Choroid plexus epithelial cell (primary cell): ENCODE data around the gene CHCHD6.

Experiments used
- DNase-seq: peaks from one replicate; pipeline ENCODE4 v3.0.0-alpha.2; 2010; ENCODE audit warnings: low read depth
- H3K4me3 ChIP-seq: 2 replicates; pipeline ENCODE4 v1.5.1; 2011; ENCODE audit warnings: low read depth, mild to moderate bottlenecking, control low read depth, low read length, moderate library complexity
- CTCF ChIP-seq: conservative IDR thresholded peaks from 2 replicates; pipeline ENCODE4 v1.5.1; 2011; ENCODE audit warnings: low read depth, mild to moderate bottlenecking, control low read depth, inconsistent platforms, low read length, moderate library complexity

Gene CHCHD6

DNA sequence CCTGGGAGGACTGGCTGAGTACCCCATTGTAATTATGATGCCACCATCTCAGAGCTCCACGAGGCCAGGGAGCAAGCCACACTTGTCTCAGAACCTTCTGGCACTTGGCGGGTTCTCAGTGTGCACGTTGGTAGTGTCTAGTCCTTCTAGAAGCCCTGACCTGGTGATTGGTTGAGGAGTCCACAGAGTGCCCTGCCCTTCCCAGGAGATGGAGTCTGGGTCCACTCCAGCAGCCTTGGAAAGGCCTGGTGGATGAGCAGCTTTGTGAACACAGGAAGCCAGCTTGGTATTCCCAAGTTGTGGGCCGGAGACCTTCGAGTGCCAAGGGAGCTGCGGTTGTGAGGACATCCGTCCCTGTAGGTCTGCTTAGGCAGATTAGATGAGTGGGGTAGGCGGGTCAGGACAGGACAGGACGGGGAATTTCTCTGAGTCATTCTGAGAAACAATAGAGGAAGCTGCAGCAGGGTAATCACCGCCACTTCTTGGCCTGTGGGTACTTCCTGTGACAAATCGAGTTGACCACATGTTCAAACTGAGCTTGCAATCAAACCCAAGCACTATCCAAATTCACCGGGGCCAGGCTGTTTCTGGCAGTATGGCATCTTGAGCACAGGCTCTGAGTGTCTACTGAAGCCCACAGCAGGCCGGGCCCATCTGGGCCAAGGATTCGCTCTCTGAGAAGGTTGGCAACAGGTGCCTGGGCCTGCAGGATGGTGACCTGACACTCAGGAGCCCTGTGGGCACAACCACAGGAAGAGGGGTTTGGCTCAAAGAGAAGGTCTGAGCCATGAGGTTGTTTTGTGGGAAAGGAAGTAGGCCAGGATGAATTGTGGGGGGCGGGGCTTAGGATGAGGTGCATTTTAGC lies 207.4 kb downstream of the CHCHD6 start:
- peak; percentile 59 for DNase-seq
- H3K4me3 ChIP-seq, result no peak overlapping the region
- TF ChIP-seq CTCF, result no peak

DNA sequence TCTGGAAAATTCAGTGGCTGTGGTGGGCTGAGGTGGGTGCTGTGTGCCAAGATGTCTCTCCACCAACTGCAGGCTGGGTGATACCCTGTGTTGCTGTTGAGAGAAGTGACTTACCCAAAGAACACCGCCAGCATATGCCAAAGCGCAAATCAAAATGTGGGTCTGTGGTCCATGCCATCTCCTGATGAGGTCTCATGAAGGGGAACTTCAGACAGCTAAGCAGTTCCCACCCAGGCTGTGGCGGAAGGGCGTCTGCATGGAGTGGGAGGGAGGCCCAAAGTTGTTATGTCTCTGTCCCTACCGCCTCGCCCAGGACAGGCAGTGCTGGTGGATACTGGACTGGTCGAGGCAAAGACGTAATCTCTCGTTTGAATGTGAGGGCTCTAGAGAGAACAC lies 208.0 kb downstream of the CHCHD6 start:
- no peak for DNase-seq
- no peak for TF ChIP-seq CTCF
- H3K4me3 ChIP-seq, result no peak overlapping the region

DNA sequence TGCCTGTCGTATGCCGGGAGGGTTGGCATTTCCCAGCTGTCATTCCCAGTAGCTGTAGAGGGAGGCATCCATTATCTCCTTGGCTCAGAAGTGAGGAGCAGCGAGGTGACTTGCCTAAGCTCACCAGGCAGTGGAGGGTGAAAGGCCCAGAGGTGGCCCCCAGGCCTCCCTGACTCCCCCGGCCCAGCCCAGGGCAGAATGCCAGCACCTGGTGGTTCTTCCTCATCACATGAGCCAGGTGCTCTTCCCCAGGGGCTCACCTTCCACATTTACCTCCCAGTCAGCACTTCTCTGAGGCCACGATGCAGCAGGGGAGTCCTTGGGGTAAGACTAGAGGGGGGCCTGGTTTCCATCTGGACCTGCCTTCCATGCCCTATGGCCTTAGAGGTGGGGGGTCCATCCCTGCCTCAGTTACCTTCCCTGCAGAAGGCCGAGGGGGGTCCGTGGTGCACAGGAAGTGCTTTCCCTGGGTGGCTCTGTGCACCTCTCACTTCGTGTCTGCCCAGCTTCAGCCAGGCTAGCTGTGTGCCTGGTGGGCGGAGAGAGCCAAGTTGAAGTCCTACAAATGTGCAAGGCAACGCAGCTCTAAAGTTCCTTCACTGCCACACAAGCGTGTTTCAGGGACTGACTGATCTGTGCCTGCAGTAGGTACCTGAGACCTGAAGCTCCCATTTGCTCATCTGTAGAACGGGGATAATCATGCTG lies 208.6 kb downstream of the CHCHD6 start:
- DNase-seq, result no peak
- TF ChIP-seq CTCF, result no peak
- no peak overlapping the region for H3K4me3 ChIP-seq

- DNase-seq, result no peak
- TF ChIP-seq CTCF, result no peak
- no peak overlapping the region for H3K4me3 ChIP-seq
Observed at GRCh38 chr3:126913524-126913923, 209.5 kb downstream of the CHCHD6 start.

DNA sequence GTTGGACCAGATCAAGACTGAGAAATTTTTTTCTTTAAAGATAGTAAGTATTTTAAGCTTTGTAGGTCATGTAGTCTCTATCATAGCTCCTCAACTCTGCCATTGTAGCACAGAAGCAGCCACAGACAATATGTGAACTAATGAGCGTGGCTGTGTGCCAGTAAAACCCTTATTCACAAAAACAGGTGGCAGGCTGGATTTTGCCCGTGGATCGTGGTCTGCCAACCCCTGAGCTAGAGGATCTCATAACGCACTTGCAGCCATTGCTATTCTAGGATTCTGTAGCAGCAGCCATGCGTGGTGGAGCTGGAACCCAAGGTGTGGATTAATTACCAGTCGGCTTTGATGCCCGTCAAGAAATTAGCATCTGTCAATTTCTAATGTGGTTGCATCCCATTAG lies 210.2 kb downstream of the CHCHD6 start:
- H3K4me3 ChIP-seq, result no peak overlapping the region
- TF ChIP-seq CTCF, result no peak
- no peak for DNase-seq

DNA sequence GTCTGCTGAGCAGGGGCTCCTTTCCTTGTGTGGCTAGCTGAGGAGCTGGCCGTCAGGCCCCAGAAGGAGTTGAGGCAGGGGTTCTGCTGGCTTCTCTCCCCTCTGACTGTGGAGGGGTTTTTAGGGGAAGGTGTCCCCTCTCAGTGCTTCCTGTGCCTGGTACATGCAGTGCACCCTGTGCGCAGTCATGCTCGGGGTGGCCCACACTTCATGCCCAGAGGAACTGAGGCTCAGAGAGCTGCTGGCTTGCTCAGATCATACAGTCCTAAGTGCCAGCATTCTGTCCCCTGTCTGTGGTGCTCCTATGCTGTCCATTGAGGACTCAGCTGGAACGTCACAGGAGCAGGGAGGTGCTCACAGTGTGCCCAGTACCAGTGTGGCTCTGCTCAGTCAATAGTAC lies 211.0 kb downstream of the CHCHD6 start:
- TF ChIP-seq CTCF, result no peak
- DNase-seq, result no peak
- H3K4me3 ChIP-seq, result no peak overlapping the region

DNA sequence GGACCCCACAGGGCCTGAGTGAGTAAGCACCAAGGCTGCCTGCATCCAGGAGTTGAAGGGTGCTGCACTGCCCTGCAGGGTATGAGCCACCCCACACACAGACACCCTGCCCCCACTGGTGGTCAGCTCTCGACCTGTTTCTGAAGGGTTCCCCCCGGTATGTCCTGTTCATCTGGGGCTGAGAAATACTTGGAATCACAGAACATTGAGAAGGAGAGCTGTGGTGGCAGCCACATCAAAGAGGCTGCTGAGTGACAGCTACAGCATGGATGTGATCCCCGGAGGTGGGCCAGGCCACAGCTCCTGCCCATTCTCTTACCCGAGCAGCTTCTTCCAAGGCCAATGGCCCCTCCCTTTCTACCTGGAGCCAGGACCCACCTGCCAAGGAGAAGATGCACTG lies 212.5 kb downstream of the CHCHD6 start:
- DNase-seq, result no peak
- TF ChIP-seq CTCF, result no peak
- no peak overlapping the region for H3K4me3 ChIP-seq
